Fibroblast of skin of back (primary cell): ENCODE data around the gene VSIG1.

Experiments
- DNase-seq: peaks from one replicate; pipeline ENCODE4 v3.0.0-alpha.2; 2013

Gene VSIG1

DNA sequence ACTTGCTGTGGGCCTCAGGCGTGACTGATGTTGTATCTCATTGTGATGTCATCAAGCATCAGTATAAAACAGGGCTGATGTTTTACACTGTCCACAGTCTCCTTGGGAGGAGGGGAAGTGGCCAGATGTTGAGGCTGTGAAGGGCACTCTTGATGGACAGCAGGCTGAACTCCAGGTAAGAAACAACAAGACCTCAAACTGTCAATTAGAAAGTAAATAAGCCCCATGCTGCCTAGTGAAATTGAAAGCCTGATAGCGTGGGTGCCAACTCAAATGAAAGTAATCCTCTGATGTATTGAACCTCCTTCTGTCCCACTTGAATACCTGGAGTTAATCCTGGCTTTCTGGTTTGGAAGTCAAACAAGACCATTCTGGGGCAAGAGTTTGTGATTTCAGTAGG is 19.7 kb downstream of the VSIG1 start:
- DNase-seq: no peak

DNA sequence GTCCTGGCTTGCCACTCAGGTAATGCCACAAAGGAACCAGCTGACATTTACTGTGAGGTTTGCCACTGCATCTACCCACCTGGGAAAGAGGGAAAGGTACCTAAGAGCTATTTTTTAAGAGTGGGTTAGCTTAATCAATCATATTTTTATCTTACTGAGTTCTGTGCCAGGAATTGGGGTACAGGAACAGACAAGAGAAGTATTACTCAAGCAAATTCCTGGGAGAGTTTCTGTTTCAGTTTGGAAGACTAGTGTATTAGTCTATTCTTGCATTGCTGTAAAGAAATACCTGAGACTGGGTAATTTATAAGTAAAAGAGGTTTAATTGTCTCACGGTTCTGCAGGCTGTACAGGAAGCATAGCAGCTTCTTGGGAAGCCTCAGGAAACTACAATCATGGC is 23.3 kb downstream of the VSIG1 start:
- DNase-seq: no peak

DNA sequence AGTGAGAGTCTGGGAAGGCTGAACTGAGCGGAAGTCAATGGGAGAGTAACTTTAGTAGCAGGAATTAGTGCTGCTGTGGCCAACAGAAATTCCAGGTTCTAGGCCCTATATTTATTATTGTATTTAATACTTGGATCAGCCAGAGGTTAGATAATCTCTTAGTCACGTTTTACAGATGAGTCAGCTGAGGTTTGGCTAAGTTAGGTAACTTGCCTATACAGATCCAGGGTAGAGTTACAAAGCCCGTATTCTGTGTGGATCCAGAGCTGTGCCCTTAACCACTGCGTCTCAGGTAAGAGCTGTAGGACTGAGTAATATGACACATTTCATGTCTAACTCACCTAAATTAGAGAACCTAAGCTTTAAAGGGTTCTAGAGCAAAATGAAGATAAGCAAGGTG is 26.0 kb downstream of the VSIG1 start:
- DNase-seq: peak; percentile 26

DNA sequence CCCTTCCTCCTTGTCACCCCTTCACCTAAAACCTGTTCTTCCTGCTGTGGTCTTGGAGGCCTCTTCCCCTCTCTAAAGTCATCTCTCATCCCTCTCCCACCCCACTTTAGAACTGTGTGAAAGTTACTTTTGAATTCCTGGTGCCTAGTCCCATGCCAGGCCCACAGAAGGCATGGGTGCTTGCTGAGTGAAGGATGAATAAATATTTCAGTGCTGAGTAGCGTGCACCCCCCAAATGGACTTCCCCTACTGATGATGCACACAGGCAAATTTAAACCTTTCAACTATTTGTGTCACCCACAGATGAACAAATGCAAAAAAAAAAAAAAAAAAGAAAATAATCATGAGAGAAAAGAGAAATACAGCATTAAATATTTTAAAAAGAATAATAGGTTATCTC is 26.7 kb downstream of the VSIG1 start:
- DNase-seq: no peak

DNA sequence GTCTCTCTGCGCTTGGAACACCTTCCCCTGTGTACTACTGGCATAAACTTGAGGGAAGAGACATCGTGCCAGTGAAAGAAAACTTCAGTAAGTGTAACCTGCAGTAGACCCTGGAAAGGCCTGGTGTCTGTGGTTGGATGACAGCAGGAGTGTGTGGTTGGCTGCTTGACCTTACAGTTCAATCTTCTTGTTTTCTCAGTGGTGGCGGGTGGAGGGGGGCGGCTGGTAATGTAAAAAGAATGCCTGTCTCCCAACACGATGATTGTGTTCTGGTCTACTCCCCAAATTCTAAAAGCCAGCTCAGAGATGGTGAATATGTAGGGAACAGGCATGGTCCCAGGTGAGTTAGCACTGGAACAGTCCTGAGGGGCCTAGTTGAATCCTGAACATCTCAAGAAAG is 27.9 kb downstream of the VSIG1 start:
- peak; percentile 8 for DNase-seq

DNA sequence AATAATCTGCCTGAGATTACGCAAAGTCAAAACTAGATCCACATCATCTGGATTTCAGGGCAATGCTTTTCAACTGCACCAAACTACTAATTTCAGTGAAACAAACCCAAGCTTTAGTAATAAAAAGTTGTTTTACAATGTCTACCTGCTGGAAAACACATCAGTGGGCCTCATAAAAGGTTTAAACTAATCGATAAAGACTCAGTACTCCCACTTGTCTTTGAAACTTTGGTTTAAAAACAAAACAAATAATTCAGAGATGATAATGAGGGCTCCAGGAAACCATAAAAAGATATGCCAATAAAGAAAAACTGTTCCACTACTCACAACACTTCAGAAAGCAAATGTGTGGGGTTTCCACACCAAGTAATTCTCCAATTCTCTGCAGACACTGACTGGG is 36.2 kb downstream of the VSIG1 start:
- no peak for DNase-seq

DNA sequence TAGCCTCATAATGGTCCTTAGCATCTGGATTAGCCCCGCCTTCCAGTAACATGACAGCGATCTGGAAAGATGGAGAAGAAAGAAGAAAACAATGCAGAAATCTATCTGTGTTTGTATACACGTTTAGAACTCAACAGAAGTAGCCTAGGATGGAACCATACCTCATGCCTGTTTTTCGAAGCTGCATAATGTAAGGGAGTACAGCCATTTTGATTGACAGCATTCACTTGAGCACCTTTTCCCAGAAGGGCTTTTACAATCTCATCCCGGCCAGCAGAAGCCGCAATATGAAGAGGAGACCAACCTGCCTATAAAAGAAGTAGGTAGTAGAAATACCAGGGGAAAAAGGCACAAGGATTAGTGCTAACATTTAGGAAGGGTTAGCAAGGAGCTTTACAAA is 42.9 kb downstream of the VSIG1 start:
- no peak for DNase-seq

DNA sequence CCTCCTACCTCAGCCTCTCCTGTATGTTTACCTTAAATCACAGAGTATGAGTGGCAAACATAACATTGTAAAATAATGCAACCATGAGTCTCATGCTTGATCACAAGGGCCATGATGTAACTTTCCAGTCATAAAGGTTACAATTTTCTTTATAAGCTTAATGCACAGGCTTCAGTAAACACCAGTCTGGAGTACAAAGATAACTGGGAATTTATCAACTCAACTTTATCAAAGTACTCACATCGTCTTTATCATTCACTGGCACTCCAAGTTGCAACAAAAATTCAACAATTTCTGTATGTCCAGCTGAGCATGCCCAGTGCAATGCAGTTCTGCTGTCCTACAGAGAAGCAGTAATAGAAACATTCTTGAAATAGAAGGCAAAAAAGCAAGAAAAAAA is 43.6 kb downstream of the VSIG1 start:
- no peak for DNase-seq

DNA sequence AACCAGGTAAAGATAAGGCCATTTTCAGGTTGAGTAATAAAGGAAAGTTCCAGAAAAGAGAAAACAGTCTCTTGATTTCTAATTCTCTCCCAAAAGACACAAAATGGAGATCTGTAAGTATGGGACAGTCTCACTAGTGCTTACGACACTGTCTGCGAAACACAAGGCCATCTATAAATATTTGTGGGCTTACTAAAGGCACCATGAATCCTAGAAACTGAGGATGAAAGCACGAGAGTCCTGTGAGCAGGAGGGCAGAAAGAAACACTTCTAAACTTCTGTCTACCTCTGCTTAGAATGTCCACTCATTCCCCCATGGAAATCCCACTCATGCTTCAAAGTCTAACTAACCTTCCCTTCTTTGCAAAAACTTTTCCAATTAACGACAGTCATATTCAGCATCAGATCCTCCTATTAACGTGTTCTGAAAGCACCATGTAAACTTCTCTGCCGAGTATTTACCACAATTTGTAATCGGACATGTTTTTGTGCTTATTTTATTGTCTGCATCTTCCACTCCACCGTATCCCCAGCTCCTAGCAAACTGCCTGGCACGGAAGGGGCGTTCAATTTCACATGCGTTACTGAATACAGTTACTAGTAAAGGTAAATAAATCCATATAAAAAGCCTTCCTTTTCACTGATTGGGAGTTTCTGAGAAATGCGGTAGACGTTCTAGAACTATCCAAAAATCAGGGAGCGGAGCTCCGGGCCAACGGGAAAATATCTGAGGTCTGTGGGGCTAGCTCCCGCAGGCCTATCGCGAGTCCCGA is 45.8 kb downstream of the VSIG1 start:
- peak; percentile 46 for DNase-seq

DNA sequence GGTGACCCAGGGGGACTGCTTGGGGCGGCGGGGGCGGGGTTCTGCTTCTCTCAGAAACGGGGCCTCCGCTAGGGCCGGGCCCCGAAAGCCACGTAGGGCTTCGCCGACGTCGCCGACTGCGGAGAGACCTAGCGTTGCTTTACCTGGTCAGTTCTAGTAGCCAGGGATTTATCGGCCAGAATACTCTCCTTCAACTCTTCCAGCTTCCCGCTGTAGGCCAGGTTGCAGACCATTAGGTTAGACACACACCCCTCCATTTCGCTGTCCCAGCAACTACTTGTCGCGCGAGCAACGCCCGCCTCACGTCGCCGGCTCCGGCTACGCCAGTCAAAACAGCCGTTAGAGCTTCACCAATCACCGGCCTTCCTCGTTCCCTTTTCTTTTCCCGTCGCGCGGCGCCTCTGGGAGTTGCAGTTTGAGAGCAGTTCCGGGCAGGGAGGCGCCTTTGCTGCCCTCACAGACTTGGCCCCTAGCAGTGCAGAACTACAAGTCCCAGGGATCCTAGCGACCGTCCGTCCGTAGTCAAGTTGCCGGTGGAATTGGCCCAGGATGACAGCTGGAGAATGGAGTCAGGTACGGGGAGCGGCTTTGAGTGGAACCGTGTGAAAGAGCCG is 46.5 kb downstream of the VSIG1 start, which contains the start of the genes ATG4A and PSMD10:
Gene ATG4A (plus strand): TSS at position 515 of the 614 bp plus-strand sequence. CDS start 49 bp downstream, at position 564.
Gene PSMD10 (minus strand): TSS at position 279 of the 614 bp plus-strand sequence. CDS start 22 bp downstream, at position 257.
- DNase-seq: peak; percentile 96

DNA sequence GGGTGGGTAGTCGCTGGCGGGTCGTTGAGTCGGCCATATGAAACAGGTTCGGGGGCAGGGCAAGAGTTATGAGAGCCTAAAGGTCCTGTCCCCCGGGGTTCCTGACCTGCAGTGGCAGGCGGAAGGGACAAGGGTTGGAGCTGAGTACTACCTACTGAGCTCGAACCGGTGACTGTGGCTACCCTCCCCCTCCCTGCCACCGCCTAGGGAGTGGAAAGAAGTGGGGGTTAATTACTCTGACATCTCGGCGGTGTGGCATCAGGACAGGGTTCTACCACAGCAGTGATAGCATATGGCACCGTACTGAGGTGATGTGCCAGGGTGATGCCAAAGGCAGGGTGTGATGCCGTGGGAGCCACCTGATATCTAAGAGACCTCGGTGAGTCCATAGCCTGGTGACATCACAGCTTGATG is 47.0 kb downstream of the VSIG1 start:
- DNase-seq: no peak

DNA sequence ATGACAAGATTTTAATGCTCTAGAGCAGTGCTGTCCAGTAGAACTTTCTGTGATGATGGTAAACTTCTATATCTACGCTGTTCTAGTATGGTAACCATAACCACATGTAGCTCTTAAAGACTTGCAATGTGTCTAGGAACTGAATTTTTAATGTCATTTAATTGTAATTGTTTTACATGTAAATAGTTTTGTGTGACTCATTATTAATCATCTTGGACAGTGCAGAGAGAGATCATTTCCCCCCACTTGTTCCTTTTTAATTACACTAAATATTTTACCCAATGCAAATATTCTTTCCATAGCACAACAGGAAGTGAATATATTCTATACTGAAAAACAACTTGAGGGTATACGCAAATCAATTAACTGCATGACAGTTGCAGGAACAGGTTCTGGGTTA is 52.5 kb downstream of the VSIG1 start:
- peak; percentile 17 for DNase-seq

DNA sequence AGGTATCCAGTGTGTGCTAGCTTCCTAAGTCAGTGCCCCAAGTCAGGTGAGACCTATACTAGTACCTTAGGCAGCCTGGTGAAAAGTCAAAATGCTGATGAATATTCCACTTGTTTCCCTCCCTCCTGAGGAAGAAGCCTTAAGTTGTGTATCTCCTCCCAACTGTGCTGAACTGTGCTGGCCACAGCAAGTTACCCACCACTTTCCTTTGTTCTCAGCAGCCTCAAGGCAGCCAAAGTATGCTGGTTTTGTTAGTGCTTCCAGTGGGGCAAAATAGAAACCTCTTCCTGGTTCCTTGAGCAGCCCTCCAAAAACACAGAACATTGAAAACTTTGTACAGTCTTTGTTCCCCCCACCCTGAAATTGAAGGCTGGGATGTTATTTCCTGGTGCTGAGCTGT is 60.6 kb downstream of the VSIG1 start:
- no peak for DNase-seq

DNA sequence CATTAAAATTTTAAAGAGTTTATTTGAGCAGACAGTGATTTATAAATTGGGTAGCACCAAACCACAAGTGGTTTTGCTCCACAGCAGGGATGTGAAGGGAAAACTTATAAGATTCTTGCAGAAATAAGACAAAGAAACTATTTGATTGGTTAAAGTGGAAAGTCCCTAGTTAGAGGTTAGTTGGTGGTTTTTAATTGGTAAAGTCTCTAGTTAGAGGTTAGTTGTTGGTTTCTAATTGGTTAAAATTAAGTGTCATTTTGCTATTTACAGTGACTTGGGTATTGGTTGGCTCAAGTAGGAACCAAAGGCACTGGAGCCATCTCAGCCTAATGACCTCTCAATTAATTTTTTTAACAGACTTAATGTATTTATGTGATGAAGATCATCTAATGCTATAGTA is 69.7 kb downstream of the VSIG1 start:
- DNase-seq: no peak

DNA sequence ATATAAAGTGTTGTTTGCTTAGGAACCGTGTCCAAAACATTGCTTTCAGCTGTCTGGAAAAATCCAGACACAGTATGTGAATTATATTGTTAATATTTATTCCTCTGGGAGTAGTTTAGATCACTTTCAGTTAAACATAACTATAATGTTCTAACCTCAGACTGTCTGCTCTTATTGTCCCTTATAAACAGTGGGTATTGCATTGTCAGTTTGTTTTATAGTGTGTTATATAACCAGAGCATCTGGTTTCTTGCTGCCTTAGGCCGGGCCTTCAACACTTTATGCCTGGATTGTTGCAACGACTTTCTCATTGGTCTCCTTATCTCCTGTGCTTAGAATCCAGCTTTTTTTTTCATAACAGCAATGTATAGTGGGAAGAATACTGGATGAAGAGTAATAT is 73.1 kb downstream of the VSIG1 start:
- DNase-seq: no peak

DNA sequence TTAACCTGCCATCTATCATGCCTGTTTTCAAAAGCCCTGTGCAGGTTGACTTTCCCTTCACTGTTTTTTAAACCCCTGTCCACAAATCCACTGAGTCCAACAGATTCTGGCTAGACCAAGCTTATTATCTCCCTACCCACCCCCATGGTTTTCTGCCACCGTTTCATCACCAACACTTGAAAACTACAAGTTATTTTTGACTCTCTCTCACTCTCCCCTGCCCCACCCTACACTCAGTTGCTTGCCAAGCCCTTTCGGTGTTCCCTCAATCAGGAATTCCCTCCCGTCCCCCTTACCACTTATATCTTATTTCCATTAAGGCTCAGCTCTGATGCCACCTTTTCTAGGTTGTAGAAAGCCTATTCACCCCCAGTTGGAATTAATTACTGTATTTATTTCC is 76.4 kb downstream of the VSIG1 start:
- DNase-seq: no peak

DNA sequence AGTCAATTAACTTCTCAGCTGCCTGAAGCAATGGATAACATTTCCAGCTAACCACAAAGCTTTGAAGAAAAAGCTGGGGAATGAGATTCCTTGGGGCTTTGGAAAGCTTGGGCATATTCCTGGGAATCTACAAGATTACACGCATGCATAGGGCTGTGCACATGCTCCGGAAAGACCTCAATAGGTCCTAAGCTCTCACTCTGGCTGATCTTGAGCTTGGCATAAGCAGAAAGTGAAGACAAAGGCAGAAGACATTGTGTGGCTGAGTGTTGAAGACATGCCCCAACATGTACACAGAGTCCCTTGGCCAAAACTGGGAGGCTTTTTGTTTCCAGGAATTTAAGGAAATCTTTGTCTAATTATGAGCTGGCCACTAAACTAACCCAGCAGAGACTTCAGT is 77.9 kb downstream of the VSIG1 start:
- peak; percentile 34 for DNase-seq

DNA sequence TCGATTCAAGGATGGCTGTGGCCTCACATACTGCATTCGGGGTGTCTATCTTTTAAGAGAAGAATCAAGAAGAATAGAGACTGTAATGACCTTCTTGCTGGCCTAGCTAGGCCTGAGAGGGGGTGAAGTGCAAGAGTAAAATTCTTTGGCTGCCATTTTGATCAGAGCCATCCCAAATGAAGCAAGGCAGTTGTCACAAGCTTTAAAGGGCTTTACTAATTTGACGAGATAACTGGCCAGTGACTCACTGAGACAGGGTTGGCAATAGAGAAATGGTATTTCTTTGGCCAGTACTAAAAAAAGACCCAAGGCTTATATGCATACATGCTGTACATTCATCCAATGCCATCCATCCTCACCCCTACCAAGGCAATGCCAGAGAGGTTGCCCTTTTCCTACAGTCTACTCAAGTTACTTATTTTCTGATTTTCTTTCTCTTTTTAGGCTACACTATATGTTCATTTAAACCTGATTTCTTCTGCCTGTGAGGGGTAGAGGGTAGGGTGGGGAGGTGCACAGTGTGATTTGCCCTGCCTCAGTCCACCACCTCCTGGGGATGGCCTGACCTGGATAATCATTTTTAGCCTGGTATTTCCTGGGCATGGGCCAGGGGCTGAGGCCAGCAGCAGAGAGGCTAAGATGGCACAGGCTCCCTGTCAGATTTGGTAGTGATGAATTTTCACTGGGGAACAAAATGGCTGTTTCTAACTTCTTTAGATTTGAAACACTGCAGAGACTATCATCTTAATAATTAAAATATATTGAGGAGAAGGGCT is 78.9 kb downstream of the VSIG1 start:
- DNase-seq: peak; percentile 0

DNA sequence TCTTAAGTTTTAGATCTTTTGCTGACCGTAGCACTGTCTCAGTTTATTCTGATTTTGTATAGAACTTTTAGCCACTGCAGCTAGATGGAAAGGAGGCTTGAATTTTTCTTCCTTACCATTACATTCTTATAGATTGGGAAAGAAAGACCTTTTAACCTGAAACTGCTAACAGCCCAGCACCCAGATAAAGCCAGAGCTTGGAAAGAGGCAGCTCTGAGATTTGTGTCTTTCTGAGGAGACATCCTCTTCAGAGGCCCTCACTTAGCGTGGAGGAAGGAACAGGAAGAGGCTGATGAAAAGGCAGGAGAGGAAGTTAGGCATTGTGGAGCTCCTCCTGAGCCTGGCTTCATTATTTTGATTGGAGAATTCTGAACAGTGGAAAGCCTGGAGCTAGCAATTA is 81.8 kb downstream of the VSIG1 start:
- DNase-seq: no peak

DNA sequence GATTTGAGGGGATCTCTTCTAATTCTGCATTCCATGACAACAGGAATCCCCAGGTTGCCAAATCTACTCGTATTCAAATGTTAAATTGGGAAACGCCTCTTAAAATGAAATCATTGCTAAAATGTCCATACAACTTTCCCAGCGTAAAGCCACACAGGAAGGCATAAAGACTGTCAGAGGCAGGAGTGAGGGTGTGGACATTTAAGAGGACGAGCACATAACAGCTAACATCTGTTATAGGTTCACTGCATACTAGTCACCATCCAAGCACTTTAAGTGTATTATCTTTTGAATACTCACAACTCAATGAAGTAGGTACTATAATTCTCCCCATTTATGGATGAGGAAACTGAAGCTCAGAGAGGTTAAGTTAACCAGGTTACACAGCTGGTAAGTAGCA is 82.3 kb downstream of the VSIG1 start:
- DNase-seq: no peak
